Esophagus muscularis mucosa (tissue), 3 donors: ENCODE data around the gene ACSF2.

Experiments used
- POLR2A ChIP-seq: fragments of 450-650 bp; IDR thresholded peaks from one replicate; pipeline ENCODE4 v1.6.1; 2017; ENCODE audit warnings: antibody characterized with exemption, moderate library complexity, mild to moderate bottlenecking, low read depth
- POLR2AphosphoS5 ChIP-seq, 2 donors: sonication (generic); formaldehyde crosslinking; IDR thresholded peaks; one replicate each; pipeline ENCODE4 v1.6.1; 2017; ENCODE audit warnings: antibody characterized with exemption in 2 of 2
- TF ChIP-seq, protein P1 (sequence below), 3 experiments: fragments of 200-600 bp in 2 of 3; fragments of 450-650 bp in 1 of 3; sonication (generic) in 2 of 3; IDR thresholded peaks; one replicate each; pipeline ENCODE4 v1.5.1; 2017 to 2019; ENCODE audit warnings: antibody characterized with exemption in 3 of 3, mild to moderate bottlenecking in 2 of 3, moderate library complexity in 1 of 3

DNA sequence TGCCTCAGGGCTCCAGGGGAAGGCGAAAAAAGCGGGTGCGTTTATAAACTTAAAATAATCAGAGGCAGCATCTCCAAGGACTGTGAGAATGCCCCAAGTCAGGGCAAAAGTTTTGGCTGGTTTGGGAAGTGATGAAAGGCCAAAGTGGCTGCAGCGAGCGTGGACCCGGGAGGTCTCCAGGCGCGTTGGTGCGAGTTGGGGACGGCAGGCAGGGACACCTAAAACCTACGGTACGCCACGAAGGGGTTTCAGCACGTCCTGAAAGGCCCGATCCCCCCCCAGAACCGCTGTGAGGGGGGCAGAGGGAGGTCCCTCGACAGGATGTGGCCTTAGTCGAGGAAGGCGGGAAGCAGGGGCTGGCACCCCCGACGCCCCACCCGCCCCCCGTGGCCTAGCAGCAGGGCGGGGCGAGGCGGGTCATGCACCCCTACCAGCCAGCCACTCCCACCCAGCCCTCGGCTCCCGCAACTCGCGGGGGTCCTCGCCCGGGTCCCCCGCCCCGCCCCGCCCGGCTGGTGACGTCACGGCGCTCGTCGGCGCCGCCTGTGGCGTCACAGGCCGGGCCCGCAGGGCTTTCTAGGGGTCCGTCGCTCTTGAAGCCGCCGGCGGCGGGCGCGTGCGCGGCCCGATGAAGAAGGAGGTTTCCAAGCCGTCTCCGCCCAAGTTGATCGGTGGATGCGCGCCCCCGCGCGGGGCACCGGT lies 82.0 kb downstream of the ACSF2 start, which contains the start of gene MYCBPAP:
- TF ChIP-seq, protein P1, sequence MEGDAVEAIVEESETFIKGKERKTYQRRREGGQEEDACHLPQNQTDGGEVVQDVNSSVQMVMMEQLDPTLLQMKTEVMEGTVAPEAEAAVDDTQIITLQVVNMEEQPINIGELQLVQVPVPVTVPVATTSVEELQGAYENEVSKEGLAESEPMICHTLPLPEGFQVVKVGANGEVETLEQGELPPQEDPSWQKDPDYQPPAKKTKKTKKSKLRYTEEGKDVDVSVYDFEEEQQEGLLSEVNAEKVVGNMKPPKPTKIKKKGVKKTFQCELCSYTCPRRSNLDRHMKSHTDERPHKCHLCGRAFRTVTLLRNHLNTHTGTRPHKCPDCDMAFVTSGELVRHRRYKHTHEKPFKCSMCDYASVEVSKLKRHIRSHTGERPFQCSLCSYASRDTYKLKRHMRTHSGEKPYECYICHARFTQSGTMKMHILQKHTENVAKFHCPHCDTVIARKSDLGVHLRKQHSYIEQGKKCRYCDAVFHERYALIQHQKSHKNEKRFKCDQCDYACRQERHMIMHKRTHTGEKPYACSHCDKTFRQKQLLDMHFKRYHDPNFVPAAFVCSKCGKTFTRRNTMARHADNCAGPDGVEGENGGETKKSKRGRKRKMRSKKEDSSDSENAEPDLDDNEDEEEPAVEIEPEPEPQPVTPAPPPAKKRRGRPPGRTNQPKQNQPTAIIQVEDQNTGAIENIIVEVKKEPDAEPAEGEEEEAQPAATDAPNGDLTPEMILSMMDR (IDR thresholded peaks at IDR 0.05): peak in 2 of 3 experiments; percentile 17 to 41
- TF ChIP-seq POLR2AphosphoS5 (IDR thresholded peaks at IDR 0.05) (peak; percentile 63 to 72), POLR2A (no peak)
